ENCODE measurements around the gene PRAMEF26.
"Not testable (repeated sequence)": the region's sequence is repeated elsewhere in the genome, so short reads cannot be mapped to it uniquely, and the experiment has no call there.

PRAMEF26 gene

GRCh38 chr1:13155909-13156308, at the start of gene PRAMEF26:
Gene PRAMEF26, minus strand, starts transcription at chr1:13156009. Its CDS starts 2,914 bp downstream, at chr1:13153095.
- DNase-seq (ENCODE audit: low spot score): not testable (repeated sequence)

GRCh38 chr1:13201309-13201708, 45.5 kb upstream of the PRAMEF26 start, which contains the start of gene PRAMEF13:
Gene PRAMEF13, minus strand, starts transcription at chr1:13201409. Its CDS starts 1,820 bp downstream, at chr1:13199589.
- DNase-seq (ENCODE audit: low spot score): not testable (repeated sequence)

- DNase-seq (ENCODE audit: low spot score): not testable (repeated sequence)
Measured at GRCh38 chr1:13171548-13171947, 15.7 kb upstream of the PRAMEF26 start, which contains the start of gene PRAMEF9. Gene PRAMEF9, plus strand, starts transcription at chr1:13171848. Its CDS starts 3,433 bp downstream, at chr1:13175281.

- DNase-seq (ENCODE audit: low spot score): not testable (repeated sequence)
Measured at GRCh38 chr1:13165531-13165930, 9.7 kb upstream of the PRAMEF26 start, which contains the start of gene HNRNPCL4. Gene HNRNPCL4, minus strand, starts transcription at chr1:13165631. Its CDS starts 164 bp downstream, at chr1:13165467.

GRCh38 chr1:13116754-13117153, 39.1 kb downstream of the PRAMEF26 start, which contains the start of gene HNRNPCL2:
Gene HNRNPCL2, minus strand, starts transcription at chr1:13116854. Its CDS starts 454 bp downstream, at chr1:13116400.
- not testable (repeated sequence) for DNase-seq (ENCODE audit: low spot score)
